GM12864 (cell line): ENCODE measurements around the gene FERD3L.
"Not testable (repeated sequence)": the region's sequence is repeated elsewhere in the genome, so short reads cannot be mapped to it uniquely, and the experiment has no call there.

Experiments used
- DNase-seq: peaks from one replicate; pipeline ENCODE4 v3.0.0-alpha.2; 2011; ENCODE audit warnings: low read depth
- H3K4me3 ChIP-seq: 2 replicates; pipeline ENCODE4 v1.5.1; 2011; ENCODE audit warnings: mild to moderate bottlenecking, low read depth, low read length, control low read depth
- CTCF ChIP-seq: IDR thresholded peaks from 2 replicates; pipeline ENCODE4 v1.5.1; 2011; ENCODE audit warnings: low read depth, mild to moderate bottlenecking, moderate library complexity, low read length, control low read depth, inconsistent platforms; ENCODE audit errors: missing control alignments

The FERD3L gene

GRCh38 chr7:19144661-19145433, at the start of gene FERD3L:
FERD3L (minus strand) TSS chr7:19145421; CDS start chr7:19145362, 59 bp downstream.
- no peak for TF ChIP-seq CTCF
- no peak within 1 kb of the TSS for H3K4me3 ChIP-seq
- DNase-seq: no peak

GRCh38 chr7:19194417-19194816, 49.2 kb upstream of the FERD3L start:
- not testable (repeated sequence) for H3K4me3 ChIP-seq

GRCh38 chr7:19181634-19182033, 36.4 kb upstream of the FERD3L start:
- no peak for TF ChIP-seq CTCF
- no peak for DNase-seq
- no peak overlapping the region for H3K4me3 ChIP-seq

More at GRCh38 chr7:19194417-19194816, 49.2 kb upstream of the FERD3L start:
- DNase-seq: not testable (repeated sequence)

- H3K4me3 ChIP-seq: no peak overlapping the region
- TF ChIP-seq CTCF: no peak
- no peak for DNase-seq
Measured at GRCh38 chr7:19178595-19178994, 33.4 kb upstream of the FERD3L start.

GRCh38 chr7:19177269-19177668, 32.0 kb upstream of the FERD3L start:
- no peak for TF ChIP-seq CTCF
- no peak for DNase-seq
- no peak overlapping the region for H3K4me3 ChIP-seq

GRCh38 chr7:19175241-19175640, 30.0 kb upstream of the FERD3L start:
- no peak overlapping the region for H3K4me3 ChIP-seq
- no peak for DNase-seq
- no peak for TF ChIP-seq CTCF

- no peak overlapping the region for H3K4me3 ChIP-seq
- no peak for DNase-seq
- no peak for TF ChIP-seq CTCF
Measured at GRCh38 chr7:19161671-19162070, 16.4 kb upstream of the FERD3L start.
